Omental fat pad (tissue), 4 donors: ENCODE measurements around the gene CLEC4D. TPM values are rescaled to one million over a fixed set of nuclear protein-coding genes. Genes with fewer than 3 reads are reported as not detected.
"Not testable (repeated sequence)": the region's sequence is repeated elsewhere in the genome, so short reads cannot be mapped to it uniquely, and the experiment has no call there.

Source experiments
- ATAC-seq: fragments of 150-250 bp; one replicate; pipeline ENCODE4 v1.9.1; 2016; ENCODE audit warnings: mild to moderate bottlenecking, moderate library complexity; ENCODE audit not compliant: low FRiP score
- DNase-seq: peaks from one replicate; pipeline ENCODE4 v3.0.0-alpha.2; 2019; ENCODE audit warnings: low spot score
- total RNA-seq, 4 donors: library from RNA; depleted of rRNA; stranded (reverse); fragments of >200 nt; gene quantifications; one replicate each; pipeline ENCODE4 v1.1.0, GENCODE V29; 2016
- TF ChIP-seq, protein P1 (sequence below), 3 donors: fragments of 450-650 bp; IDR thresholded peaks; one replicate each; pipeline ENCODE4 v1.5.1; 2016 to 2017; ENCODE audit warnings: antibody characterized with exemption in 3 of 3, mild to moderate bottlenecking in 3 of 3, moderate library complexity in 2 of 3

The CLEC4D gene
- total RNA-seq, 4 donors from 2014 or later: 0.56 to 2.0 (median 1.1) TPM; not detected in 1

DNA sequence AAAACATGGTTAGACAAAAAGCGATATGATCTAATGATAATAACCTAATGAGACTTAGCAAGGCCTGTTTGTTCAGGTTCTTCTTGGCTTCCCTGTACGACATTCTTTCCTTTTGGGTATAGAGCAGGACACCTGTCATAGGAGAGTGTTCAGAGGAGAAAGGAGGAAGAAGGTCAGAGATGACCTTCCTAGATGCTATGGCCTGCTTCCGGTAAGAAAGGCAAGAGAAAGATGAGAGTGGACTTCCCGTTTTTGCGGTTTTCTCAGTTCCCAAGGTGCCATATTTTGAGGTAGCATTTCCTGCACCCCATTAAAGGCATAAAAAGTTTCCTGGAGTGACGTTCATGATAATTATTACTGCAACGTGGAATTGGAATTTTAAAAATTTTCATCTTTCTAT, 18.7 kb downstream of the CLEC4D start:
- TF ChIP-seq, protein P1, sequence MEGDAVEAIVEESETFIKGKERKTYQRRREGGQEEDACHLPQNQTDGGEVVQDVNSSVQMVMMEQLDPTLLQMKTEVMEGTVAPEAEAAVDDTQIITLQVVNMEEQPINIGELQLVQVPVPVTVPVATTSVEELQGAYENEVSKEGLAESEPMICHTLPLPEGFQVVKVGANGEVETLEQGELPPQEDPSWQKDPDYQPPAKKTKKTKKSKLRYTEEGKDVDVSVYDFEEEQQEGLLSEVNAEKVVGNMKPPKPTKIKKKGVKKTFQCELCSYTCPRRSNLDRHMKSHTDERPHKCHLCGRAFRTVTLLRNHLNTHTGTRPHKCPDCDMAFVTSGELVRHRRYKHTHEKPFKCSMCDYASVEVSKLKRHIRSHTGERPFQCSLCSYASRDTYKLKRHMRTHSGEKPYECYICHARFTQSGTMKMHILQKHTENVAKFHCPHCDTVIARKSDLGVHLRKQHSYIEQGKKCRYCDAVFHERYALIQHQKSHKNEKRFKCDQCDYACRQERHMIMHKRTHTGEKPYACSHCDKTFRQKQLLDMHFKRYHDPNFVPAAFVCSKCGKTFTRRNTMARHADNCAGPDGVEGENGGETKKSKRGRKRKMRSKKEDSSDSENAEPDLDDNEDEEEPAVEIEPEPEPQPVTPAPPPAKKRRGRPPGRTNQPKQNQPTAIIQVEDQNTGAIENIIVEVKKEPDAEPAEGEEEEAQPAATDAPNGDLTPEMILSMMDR (IDR thresholded peaks at IDR 0.05): no peak
- DNase-seq (no peak), ATAC-seq (no peak)

DNA sequence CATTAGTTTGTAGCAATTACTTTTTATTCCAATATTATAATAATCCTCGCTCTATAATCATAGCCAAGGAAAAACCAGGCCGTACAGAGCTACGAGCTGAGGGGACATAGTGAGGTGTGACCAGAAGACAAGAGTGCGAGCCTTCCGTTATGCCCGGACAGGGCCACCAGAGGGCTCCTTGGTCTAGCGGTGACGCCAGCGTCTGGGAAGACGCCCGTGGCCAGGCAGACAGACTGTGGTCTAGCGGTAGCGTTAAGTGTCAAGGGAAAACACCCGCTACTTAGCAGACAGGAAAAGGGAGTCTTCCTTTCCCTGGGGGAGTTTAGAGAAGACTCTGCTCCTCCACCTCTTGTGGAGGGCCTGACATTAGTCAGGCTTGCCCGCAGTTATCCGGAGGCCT, 24.5 kb downstream of the CLEC4D start:
- DNase-seq, ATAC-seq: not testable (repeated sequence)

DNA sequence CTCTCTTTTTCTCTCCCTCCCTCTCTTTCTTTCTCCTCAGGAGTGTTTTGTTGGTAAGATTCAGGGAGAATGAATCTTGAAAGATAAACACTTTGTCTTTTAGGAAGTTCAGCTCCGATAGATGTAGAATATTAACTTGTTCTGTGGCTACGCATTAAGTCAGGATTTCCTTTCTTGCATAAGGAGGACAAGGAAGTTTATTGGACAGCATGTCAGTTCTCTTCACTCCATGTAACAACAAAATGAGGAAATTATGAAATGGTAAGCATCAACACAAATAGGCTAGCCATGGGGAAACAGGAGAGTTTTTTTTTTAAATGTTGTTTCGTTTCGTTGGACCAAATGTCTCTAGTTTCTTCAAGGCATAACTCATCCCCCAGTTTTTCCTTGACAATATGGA, 27.5 kb downstream of the CLEC4D start, which contains the start of gene CLEC4E:
CLEC4E (minus strand) TSS at position 75 of the 400 bp plus-strand sequence. CDS start 108 bp downstream, outside the sequence.
- ATAC-seq, DNase-seq: not testable (repeated sequence)

DNA sequence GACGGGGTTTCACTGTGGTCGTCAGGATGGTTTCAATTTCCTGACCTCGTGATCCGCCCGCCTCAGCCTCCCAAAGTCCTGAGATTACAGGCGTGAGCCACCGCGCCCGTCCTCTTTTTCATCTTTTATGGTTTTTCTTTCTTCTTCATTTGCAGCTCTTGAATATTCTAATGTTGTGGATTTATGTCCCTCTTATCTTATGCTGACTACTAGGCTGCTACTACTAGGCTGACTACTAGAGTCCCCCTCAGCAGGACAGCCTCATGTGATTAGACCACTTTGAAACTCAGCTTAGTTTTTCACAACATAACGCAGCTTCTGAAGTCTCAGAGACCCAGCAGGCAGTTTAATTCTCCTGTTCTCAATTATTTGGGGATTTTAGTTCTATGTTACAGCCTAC, 28.3 kb downstream of the CLEC4D start:
- no peak for ATAC-seq
- TF ChIP-seq, protein P1 (IDR thresholded peaks at IDR 0.05): no peak
- no peak for DNase-seq

DNA sequence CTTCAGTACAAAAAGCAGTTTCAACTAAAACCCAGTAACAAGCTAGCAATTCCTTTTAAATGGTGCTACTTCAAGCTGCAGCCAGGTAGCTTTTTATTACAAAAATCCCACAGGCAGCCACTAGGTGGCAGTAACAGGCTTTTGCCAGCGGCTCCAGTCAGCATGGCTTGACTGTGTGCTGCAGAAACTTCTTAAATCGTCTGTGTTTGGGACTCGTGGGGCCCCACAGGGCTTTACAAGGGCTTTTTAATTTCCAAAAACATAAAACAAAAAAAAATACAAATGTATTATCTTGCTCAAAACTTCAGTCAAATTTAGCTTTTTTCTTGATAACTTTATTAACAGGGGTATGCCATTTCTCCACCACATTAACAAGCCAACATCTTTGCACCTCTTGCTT, 31.0 kb downstream of the CLEC4D start:
- DNase-seq: peak; percentile 44
- no peak for ATAC-seq
- TF ChIP-seq, protein P1 (IDR thresholded peaks at IDR 0.05): peak in 1 of 3 donors; percentile 56

DNA sequence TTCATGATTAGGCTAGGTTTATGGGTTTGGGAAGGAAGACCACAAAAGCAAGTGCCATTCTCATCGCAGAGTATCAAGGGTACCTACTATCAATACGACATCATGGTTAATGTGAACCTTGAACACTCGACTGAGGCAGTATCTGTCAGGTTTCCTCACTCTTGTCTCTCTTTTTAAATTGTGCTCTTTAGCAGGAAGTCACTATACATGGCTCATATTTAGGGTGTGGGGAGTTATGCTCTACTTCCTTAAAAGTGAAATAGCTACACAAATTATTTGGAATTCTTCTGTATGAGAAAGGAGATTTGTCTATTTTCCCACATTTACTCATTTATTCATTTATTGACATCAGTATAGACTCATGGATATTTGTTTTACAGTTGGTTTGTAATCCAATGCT, 33.3 kb downstream of the CLEC4D start:
- ATAC-seq (no peak), DNase-seq (no peak)
- TF ChIP-seq, protein P1 (IDR thresholded peaks at IDR 0.05): no peak

DNA sequence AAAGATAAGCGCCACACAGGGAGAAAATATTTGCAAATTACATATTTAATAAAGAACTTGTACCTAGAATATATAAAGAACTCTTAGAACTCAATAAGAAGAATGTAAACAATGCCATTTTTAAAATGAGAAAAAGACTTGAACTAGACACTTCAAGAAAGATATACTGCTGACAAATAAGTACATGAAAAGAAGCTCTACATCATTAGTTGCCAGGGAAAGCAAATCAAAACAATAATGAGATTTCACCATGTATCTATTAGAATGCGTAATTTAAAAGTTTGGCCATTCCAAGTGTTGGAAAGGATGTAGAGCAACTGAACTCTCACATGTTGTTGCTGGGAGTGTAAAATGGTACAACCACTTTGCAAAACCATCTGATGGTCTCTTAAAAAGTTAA, 34.3 kb downstream of the CLEC4D start:
- ATAC-seq (no peak), DNase-seq (no peak)
- TF ChIP-seq, protein P1 (IDR thresholded peaks at IDR 0.05): no peak

DNA sequence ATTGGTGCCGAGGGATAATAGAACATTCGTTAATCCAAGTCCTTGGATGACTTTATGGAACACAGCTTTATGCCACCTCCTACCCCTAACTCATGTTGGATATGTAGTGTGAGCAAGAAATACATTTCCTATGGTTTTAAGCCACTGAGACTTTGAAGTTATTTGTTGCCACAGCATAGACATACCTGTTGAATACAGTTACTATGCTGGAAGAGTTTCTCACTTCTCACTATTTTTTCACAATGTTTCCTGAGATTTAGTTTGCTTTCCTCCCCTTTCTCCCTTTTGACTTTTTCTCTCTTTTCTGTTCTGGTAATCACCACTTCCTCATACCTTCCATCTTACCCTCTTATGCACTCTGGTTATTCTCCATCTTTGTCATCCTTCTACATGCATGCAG, 34.9 kb downstream of the CLEC4D start:
- no peak for DNase-seq
- TF ChIP-seq, protein P1 (IDR thresholded peaks at IDR 0.05): no peak
- no peak for ATAC-seq
